ENCODE data around the gene NPAS1.
"Not testable (repeated sequence)": the region's sequence is repeated elsewhere in the genome, so short reads cannot be mapped to it uniquely, and the experiment has no call there.

Gene NPAS1

DNA sequence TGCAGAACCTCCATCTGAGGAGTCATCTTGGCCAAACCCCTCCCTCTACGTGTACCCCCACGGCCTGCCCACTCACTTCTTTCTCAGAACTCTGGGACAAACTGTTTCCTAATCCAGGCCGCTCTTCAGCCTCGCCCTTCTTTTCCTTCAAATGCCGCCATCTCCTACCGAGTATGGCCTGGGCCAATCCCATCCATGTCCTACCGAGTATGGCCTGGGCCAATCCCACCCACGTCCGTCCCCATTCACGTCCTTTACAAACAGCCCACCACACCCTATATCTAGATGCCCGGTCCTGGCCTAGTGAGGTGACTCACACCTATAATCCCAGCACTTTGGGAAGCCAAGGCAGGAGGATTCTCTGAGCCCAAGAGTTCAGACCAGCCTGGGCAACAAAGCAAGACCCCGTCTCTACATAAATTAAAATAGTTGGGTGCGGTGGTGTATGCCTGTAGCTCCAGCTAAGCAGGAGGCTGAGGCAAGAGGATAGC is 27.7 kb downstream of the NPAS1 start:
- DNase-seq (ENCODE audit: low read depth in 2 of 2), result no peak

DNA sequence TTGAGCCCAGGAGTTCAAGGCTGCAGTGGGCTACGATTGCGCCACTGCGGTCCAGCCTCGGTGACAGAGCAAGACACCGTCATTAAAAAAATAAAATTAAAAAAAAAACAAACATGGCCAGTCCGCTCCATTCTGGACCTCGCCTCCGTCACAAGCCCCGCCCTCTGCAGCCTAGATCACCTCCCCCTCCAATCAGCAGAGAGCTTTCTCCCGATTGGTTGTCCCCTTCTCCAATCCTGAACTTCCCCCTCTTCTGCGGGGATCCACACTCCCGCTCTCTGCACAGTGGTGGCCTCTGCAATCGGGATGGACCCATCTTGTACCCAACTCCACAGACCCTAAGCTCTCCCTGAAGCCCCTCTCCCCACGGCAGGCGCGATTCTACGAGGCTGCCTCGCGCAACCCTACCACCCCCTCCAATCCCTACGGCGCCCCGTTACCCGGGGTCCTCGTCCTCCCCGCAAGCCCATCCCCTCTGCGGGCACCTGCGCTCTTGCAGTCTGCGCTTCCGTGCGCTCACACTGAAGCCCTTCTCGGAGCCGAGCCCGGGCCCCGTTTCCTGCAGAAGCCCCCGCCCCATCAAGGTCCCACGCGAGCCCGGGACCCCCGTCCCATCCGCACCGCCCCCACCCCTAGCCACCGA is 28.2 kb downstream of the NPAS1 start:
- DNase-seq (ENCODE audit: low read depth in 2 of 2), result peak; percentile 70 to 77

DNA sequence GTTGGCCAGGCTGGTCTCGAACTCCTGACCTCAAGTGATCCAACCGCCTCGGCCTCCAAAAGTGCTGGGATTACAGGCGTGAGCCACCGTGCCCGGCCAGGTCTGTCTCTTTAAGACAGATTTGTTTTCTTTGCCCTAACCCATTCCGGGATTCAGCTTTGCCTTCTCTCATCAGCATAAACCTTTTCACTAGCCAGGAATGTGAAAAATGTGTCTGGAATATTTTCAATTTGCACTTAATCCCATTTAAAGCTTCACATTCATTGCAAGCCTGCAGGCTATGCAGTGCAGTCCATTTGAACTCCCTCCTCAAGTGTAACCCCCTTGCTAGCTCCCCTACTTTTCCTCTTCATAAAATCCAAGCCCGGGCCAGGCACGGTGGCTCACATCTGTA is 29.7 kb downstream of the NPAS1 start:
- no peak for DNase-seq (ENCODE audit: low read depth in 2 of 2)

DNA sequence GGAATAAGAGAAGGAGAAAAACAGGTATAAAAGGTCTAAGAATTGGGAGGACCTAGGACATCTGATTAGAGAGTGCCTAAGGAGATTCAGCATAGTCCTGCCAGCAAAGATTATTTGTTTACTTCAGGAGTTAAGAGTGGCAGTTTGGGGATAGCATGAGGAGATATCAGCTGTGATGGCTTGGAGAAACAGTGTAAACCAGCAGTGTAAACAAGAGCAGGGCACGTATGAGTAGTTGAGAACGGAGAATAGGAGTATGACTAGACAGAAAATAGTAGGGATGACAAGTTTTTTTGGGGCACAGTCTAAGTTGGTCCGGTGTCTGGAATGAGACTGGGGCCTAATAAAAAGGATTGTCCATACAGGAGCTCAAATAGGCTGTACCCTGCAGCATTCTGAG is 30.9 kb downstream of the NPAS1 start:
- not testable (repeated sequence) for DNase-seq (ENCODE audit: low read depth in 2 of 2)

GRCh38 chr19:47056411-47056810 is 36.8 kb downstream of the NPAS1 start:
- no peak for DNase-seq (ENCODE audit: low read depth in 2 of 2)

GRCh38 chr19:47057328-47057727 is 37.7 kb downstream of the NPAS1 start:
- no peak for DNase-seq (ENCODE audit: low read depth in 2 of 2)

GRCh38 chr19:47058621-47059022 is 39.0 kb downstream of the NPAS1 start:
- no peak for DNase-seq (ENCODE audit: low read depth in 2 of 2)

GRCh38 chr19:47063874-47064273 is 44.2 kb downstream of the NPAS1 start:
- DNase-seq (ENCODE audit: low read depth in 2 of 2), result no peak

DNA sequence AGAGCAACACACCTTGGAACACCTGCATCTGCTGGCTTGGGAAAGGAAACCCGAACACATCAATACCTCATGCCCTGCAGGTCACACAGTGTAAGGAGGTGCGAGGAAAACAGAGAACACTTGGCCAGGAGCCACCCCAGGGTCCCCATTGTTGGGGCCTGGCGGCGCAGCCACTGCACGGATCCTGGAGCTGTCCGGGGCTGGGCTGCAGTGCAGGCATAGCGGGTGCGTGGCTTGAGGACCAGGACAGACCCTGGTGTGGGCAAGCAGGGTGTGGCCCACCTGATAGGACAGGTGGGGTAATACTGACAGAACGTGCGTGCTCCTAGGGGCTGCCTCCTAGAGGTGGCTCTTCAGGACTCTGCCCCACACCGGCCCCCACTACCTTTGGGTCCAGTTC is 45.6 kb downstream of the NPAS1 start:
- no peak for DNase-seq (ENCODE audit: low read depth in 2 of 2)

DNA sequence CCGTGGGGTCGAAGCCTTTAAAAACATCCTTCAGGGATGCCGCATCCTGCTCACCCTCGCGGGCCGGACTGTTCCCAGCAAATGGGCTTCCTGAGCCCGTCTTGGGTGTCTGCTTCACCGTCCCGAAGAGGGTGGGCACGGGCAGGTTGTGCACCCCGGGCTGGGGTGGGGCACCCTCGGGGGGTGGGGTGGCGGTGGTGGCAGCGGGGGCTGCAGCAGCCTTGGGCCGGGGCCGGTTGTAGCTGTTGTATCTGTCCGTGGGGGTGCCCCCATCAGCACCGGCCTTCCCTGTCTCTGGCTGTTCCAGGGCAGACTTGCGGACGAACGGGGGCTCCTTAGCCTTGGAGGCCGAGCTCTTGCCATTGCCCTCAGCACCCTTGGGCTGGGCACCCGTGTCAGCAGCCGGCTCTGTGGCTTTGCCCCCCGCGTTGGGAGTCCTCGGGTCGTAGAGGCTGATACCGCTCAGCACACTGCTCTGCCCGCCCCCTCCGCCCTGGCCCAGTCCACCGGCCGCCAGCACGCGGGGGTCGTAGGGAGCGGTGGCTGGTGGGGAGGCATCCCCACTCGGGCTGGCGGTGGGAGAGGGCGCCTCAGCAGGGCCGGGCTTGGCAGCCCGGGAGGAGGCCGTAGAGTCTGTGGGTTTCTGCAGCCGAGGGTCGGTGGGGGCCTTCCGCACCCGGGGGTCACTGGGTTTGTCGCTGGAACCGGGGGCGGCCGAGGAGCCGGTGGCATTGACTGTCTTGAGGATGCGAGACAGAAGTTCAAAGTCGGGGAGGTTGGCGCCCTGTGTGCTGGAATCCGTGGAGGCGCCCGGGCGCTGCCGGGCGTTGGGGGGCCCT is 47.0 kb downstream of the NPAS1 start:
- DNase-seq (ENCODE audit: low read depth in 2 of 2), result no peak

GRCh38 chr19:47067215-47067847 is 47.7 kb downstream of the NPAS1 start:
- no peak for DNase-seq (ENCODE audit: low read depth in 2 of 2)

GRCh38 chr19:47068246-47068645 is 48.6 kb downstream of the NPAS1 start:
- no peak for DNase-seq (ENCODE audit: low read depth in 2 of 2)

DNA sequence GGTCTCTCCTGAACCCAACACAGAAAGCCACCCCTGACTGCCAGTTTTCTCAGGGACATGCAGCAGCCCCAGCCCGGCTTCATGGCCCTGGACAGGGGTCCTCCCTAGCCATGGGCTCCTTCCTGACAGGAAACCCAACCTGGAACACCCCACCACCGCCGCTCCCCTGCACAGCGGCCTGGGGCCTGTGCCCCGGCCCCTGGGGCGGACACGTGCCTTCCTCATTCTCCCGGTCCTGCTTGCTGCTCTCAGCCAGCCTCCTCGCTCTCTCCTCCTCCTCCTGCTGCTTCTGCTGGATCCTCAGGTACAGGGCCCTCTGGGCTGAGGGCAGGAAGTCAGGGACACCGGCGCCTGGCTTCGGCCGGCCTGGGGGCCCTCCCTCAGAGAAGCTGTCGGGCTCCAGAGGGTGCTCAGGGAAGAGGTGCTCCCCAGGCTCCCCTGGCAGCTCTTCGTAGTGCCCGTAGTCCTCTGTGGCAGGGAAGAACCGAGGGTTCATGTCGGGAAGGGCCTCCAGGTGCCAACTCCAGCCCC is 49.3 kb downstream of the NPAS1 start:
- DNase-seq (ENCODE audit: low read depth in 2 of 2), result no peak

DNA sequence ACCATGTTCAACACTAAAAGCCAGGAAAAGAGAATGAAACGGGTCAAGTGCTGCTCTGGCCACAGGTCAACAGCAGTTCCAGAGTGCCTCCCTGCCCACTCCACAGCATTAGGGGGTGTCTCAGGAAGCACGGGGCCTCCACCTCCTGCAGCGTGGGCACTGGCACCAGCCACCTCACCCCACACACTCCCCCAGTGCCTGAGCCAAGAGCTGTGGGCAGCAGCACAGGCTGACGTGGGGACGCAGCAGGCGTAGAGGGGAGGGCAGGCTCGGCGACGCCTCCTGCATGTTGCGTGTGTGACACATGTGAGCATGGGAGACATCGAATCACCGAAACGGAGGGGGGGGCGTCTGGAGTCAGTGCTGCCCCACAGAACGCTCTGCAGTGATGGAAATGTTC is 50.2 kb downstream of the NPAS1 start:
- no peak for DNase-seq (ENCODE audit: low read depth in 2 of 2)

DNA sequence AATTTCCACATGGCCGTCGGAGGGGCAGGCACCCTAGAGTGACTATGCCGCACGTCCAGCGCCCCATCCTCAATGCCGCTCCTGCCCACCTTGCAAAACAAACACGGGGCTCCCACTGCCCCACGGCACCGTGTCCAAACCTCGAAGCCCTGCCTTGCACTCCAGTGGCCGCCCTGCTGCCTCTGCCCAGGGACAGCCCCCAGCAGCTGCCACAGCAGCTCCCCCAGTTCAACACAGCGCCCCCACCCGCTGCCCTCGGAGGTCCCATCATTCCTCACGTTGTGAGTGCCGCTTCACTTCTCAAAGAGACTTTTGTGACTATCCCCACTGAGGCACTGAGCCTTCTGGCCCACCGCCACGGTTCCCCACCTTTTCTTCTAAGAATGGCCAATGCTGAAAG is 51.1 kb downstream of the NPAS1 start:
- no peak for DNase-seq (ENCODE audit: low read depth in 2 of 2)

- no peak for DNase-seq (ENCODE audit: low read depth in 2 of 2)
Observed at GRCh38 chr19:47071731-47072130, 52.1 kb downstream of the NPAS1 start.

DNA sequence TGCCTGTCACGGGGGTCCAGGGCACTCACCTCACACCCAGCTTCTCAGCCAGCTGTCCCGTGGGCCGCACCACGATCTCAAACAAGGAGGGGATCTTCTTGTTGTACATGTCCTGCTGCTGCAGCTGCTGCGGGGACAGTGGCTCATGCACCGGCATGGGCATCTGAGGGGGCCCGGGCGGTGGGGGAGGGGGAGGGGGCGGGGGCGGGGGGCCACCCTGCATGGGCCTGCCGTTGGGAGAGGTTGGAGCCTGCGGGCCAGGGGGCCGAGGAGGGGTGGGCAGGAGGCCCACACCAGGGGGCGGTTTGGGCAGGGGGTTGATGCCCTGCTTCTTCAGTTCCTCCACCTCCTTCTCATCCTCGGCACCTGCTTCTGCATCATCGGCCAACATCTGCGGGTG is 52.7 kb downstream of the NPAS1 start:
- no peak for DNase-seq (ENCODE audit: low read depth in 2 of 2)

GRCh38 chr19:47073574-47073973 is 53.9 kb downstream of the NPAS1 start:
- no peak for DNase-seq (ENCODE audit: low read depth in 2 of 2)

GRCh38 chr19:47074621-47075020 is 55.0 kb downstream of the NPAS1 start:
- DNase-seq (ENCODE audit: low read depth in 2 of 2), result no peak

DNA sequence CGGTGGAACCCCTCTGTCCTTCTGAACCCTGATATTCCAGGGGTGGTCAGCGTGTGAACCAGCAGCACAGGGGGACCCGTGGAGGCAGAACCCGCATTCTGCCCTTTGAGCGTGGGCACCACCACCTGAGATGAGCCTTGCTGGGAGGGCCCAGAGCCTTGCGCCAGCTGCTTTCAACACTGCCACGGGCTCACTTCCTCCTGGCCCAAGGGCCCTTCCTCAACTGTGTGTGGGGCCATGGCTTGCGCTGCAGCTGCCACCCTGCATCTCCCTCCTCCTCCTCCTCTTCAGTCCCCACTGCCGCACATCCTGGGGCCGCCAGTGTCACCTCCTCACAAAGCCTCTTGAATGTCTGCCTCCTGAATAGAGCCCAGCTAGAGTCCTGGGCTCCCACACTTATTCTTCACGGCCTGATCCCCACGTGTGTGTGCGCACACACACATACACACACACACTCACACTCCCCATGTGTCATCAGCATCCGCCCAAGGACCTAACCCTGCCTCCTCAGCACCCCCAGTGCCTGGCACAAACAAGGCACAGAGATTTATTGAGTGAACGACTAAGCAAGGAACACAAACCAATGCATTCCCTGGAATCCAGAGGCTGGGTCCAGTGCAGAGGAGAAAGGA is 55.7 kb downstream of the NPAS1 start:
- no peak for DNase-seq (ENCODE audit: low read depth in 2 of 2)

GRCh38 chr19:47075941-47076340 is 56.3 kb downstream of the NPAS1 start:
- no peak for DNase-seq (ENCODE audit: low read depth in 2 of 2)

GRCh38 chr19:47078351-47078750 is 58.7 kb downstream of the NPAS1 start:
- not testable (repeated sequence) for DNase-seq (ENCODE audit: low read depth in 2 of 2)

All from stimulated activated CD8-positive, alpha-beta memory T cell treated with anti-CD3 and anti-CD28 coated beads, Interleukin-2, amount 100 ng/mL, for 48 hours (primary cell).